Thoracic aorta (tissue), 2 donors: ENCODE data around the gene SGCA. TPM values are rescaled to one million over a fixed set of nuclear protein-coding genes. Genes with fewer than 3 reads are reported as not detected.

Source experiments
- ATAC-seq: fragments of 150-250 bp; one replicate; pipeline ENCODE4 v1.8.0; 2017; ENCODE audit warnings: low read depth; ENCODE audit not compliant: insufficient number of reproducible peaks, low FRiP score
- DNase-seq: peaks from one replicate; pipeline ENCODE4 v3.0.0-alpha.2; 2020; ENCODE audit warnings: low spot score
- H3K27ac ChIP-seq, 2 donors: fragments of 200-600 bp; sonication (generic); 1 replicate in 1 of 2; 2 replicates in 1 of 2; pipeline ENCODE4 v1.5.1; 2016; ENCODE audit warnings: mild to moderate bottlenecking in 2 of 2, moderate library complexity in 2 of 2
- H3K27me3 ChIP-seq: fragments of 200-600 bp; sonication (generic); replicated peaks from 2 replicates; pipeline ENCODE4 v1.6.0; 2016; ENCODE audit warnings: mild to moderate bottlenecking; ENCODE audit not compliant: insufficient read depth
- H3K36me3 ChIP-seq: fragments of 200-600 bp; sonication (generic); one replicate; pipeline ENCODE4 v1.5.1; 2016
- H3K4me1 ChIP-seq, 2 donors: fragments of 200-600 bp; sonication (generic); 1 replicate in 1 of 2; 2 replicates in 1 of 2; pipeline versions ENCODE4 v1.5.1 to v1.6.0; 2016; ENCODE audit warnings: low read depth in 2 of 2, mild to moderate bottlenecking in 1 of 2; ENCODE audit not compliant: control insufficient read depth in 1 of 2
- H3K4me3 ChIP-seq: fragments of 200-600 bp; sonication (generic); 2 replicates; pipeline ENCODE4 v1.5.1; 2016; ENCODE audit warnings: mild to moderate bottlenecking
- H3K9me3 ChIP-seq: fragments of 200-600 bp; sonication (generic); 2 replicates; pipeline ENCODE4 v1.5.1; 2016
- total RNA-seq, 2 donors: library from RNA; depleted of rRNA; stranded (reverse); fragments of >200 nt; gene quantifications; one replicate each; pipeline versions ENCODE4 v1.1.0 to v1.2.3, GENCODE V29; 2016
- TF ChIP-seq, protein P1 (sequence below): fragments of 200-600 bp; sonication (generic); IDR thresholded peaks from one replicate; pipeline ENCODE4 v1.5.1; 2019; ENCODE audit warnings: antibody characterized with exemption

The SGCA gene
- total RNA-seq, 2 donors from 2014 or later: 95.5 to 158 TPM

DNA sequence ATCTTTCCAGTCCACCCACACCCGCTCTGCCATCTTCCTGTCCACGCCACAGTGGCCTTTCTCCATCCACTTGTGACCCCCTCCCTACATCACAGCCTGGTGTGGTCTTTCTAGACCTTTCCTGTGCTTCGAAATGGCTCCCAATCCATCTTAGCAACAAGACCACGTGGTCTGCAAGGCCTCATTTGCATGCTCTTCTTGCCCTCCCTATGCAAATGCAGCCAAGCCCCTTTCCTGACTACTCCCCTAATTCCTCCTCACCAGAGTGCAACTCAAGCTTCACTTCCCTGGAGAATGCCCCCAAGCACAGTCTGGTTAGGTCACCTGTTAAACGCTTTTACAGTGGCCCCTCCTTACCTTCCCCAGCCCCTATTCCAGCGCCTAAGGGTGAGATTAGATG, 21.4 kb upstream of the SGCA start:
- Histone ChIP-seq H3K36me3 (peaks cover 49% of the 10 kb centered on the region), H3K27ac (peak overlapping the region; percentile 90 to 92), H3K4me1 (peaks cover 40 to 52% of the 10 kb centered on the region in 2 donors), H3K4me3 (no peak overlapping the region), H3K27me3 (no peaks in the 10 kb centered on the region), H3K9me3 (no peaks in the 10 kb centered on the region)
- ATAC-seq (no peak), DNase-seq (no peak)
- TF ChIP-seq, protein P1, sequence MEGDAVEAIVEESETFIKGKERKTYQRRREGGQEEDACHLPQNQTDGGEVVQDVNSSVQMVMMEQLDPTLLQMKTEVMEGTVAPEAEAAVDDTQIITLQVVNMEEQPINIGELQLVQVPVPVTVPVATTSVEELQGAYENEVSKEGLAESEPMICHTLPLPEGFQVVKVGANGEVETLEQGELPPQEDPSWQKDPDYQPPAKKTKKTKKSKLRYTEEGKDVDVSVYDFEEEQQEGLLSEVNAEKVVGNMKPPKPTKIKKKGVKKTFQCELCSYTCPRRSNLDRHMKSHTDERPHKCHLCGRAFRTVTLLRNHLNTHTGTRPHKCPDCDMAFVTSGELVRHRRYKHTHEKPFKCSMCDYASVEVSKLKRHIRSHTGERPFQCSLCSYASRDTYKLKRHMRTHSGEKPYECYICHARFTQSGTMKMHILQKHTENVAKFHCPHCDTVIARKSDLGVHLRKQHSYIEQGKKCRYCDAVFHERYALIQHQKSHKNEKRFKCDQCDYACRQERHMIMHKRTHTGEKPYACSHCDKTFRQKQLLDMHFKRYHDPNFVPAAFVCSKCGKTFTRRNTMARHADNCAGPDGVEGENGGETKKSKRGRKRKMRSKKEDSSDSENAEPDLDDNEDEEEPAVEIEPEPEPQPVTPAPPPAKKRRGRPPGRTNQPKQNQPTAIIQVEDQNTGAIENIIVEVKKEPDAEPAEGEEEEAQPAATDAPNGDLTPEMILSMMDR: no peak

DNA sequence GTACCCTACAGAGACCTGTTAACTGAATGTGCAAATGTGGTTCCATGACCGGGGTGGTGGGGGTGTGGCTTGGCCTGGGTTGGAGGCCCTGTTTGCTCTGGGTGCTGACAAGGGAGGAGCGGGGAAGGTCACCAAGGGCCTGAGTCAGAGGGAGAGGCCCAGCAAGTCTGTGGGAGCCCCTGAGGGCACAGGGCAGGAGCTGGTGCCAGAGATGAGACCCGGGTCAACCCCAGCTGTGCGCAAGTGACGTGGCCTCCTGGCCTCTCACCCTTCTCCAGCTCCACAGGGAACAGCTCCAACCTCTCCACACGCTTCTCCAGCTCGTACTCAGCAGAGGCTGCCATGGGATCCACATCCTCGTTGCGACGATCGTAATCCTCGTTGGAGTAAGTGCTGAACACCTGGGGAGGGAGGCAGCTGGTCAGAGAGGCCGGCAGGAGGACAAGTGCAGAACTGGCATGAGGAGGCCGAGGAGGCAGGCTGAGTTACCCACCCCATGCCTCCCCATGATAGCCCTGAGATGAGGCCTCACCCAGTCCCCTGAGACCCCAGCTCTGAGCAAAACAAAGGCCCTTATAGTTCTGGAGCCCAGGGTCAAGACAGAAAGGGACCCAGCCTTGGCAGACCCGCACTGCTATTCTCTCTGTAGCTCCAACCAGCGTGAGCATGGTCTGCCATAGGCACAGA, 20.8 kb upstream of the SGCA start:
- peaks cover 40 to 51% of the 10 kb centered on the region in 2 donors for H3K4me1 ChIP-seq
- H3K36me3 ChIP-seq: peaks cover 44% of the 10 kb centered on the region
- ATAC-seq (no peak), DNase-seq (no peak)
- H3K27me3 ChIP-seq: no peaks in the 10 kb centered on the region
- TF ChIP-seq, protein P1: no peak
- H3K27ac ChIP-seq: peak overlapping the region; percentile 90 to 92
- peak overlapping the region; percentile 96 for H3K4me3 ChIP-seq
- no peaks in the 10 kb centered on the region for H3K9me3 ChIP-seq

GRCh38 chr17:50145532-50146229, 20.1 kb upstream of the SGCA start:
- Histone ChIP-seq H3K9me3 (no peaks in the 10 kb centered on the region), H3K4me1 (peaks cover 36 to 45% of the 10 kb centered on the region in 2 donors), H3K27me3 (no peaks in the 10 kb centered on the region), H3K36me3 (peaks cover 37% of the 10 kb centered on the region), H3K4me3 (peak overlapping the region; percentile 96), H3K27ac (peak overlapping the region; percentile 90 to 92)
- DNase-seq (no peak), ATAC-seq (no peak)
- TF ChIP-seq, protein P1: no peak

- Histone ChIP-seq H3K27ac (peak overlapping the region; percentile 90 to 92), H3K4me3 (peak overlapping the region; percentile 96), H3K4me1 (peaks cover 37 to 48% of the 10 kb centered on the region in 2 donors), H3K9me3 (no peaks in the 10 kb centered on the region), H3K27me3 (no peaks in the 10 kb centered on the region), H3K36me3 (peaks cover 31% of the 10 kb centered on the region)
- ATAC-seq: no peak
- no peak for DNase-seq
- TF ChIP-seq, protein P1: peak; percentile 8
Measured at GRCh38 chr17:50146230-50146926, 19.4 kb upstream of the SGCA start.
